ENCODE data around the gene DCAF10.
"Not testable (repeated sequence)": the region's sequence is repeated elsewhere in the genome, so short reads cannot be mapped to it uniquely, and the experiment has no call there.

DCAF10 gene

GRCh38 chr9:37800631-37801286 is at the start of gene DCAF10:
Gene DCAF10, plus strand, starts transcription at chr9:37800797. Its CDS starts 70 bp downstream, at chr9:37800867.
- DNase-seq: peak; percentile 89

- no peak for DNase-seq
These were observed 49.4 kb upstream of the DCAF10 start for GRCh38 chr9:37751186-37751585.

- DNase-seq: not testable (repeated sequence)
These were observed 48.9 kb upstream of the DCAF10 start for GRCh38 chr9:37751704-37752103.

- not testable (repeated sequence) for DNase-seq
These were observed 48.5 kb upstream of the DCAF10 start for GRCh38 chr9:37752112-37752511.

GRCh38 chr9:37752642-37753488 is 47.7 kb upstream of the DCAF10 start:
- no peak for DNase-seq

- peak; percentile 79 for DNase-seq
These were observed 47.0 kb upstream of the DCAF10 start, which contains the start of gene TRMT10B for GRCh38 chr9:37753489-37754190. Gene TRMT10B, plus strand, starts transcription at chr9:37753805. Its CDS starts 8,127 bp downstream, at chr9:37761932.

GRCh38 chr9:37758747-37759146 is 41.9 kb upstream of the DCAF10 start:
- no peak for DNase-seq

GRCh38 chr9:37760416-37761161 is 40.0 kb upstream of the DCAF10 start:
- peak; percentile 6 for DNase-seq

- DNase-seq: no peak
These were observed 39.1 kb upstream of the DCAF10 start for GRCh38 chr9:37761511-37761910.

GRCh38 chr9:37765263-37765662 is 35.3 kb upstream of the DCAF10 start:
- DNase-seq: not testable (repeated sequence)

GRCh38 chr9:37769306-37769705 is 31.3 kb upstream of the DCAF10 start:
- no peak for DNase-seq

GRCh38 chr9:37769995-37770394 is 30.6 kb upstream of the DCAF10 start:
- DNase-seq: no peak

GRCh38 chr9:37775216-37775919 is 25.2 kb upstream of the DCAF10 start:
- no peak for DNase-seq

- DNase-seq: no peak
These were observed 24.3 kb upstream of the DCAF10 start for GRCh38 chr9:37776328-37776727.

- DNase-seq: no peak
These were observed 22.1 kb upstream of the DCAF10 start for GRCh38 chr9:37778534-37778933.

- peak; percentile 50 for DNase-seq
These were observed 16.3 kb upstream of the DCAF10 start for GRCh38 chr9:37784291-37784615.

- DNase-seq: peak; percentile 94
These were observed 15.7 kb upstream of the DCAF10 start, which contains the start of gene EXOSC3 for GRCh38 chr9:37784616-37785483. Gene EXOSC3, minus strand, starts transcription at chr9:37785064. Its CDS starts 20 bp downstream, at chr9:37785044.

- no peak for DNase-seq
These were observed 13.5 kb upstream of the DCAF10 start for GRCh38 chr9:37787059-37787458.

GRCh38 chr9:37788332-37788731 is 12.3 kb upstream of the DCAF10 start:
- DNase-seq: no peak

GRCh38 chr9:37790096-37790495 is 10.5 kb upstream of the DCAF10 start:
- DNase-seq: no peak

- DNase-seq: no peak
These were observed 8.5 kb upstream of the DCAF10 start for GRCh38 chr9:37792122-37792521.
